ENCODE results near the gene ITK.

The ITK gene

DNA sequence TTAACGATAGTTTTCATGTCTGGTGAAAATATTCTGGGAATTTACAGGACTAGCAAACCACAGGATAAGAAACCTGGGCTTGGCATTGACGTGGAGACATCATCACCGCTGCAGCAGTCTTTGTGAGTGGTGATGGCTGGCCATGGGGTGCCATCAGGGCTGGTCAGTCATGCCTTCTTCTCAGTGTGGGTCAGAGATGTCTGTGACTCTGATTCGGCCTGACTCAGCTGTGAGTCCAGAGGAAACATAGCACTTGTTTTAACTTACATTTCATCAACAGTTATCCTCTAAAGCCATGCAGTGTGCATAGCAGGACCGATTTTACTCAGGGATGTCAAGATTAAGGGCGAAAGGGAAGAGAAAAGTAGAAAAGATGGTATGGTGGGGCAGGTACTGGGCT, 52.1 kb downstream of the ITK start:
- H3K9me2 ChIP-seq (replicated peaks; ENCODE audit: low read depth, low read length): no peaks in the 10 kb centered on the region
- peaks cover 73% of the 10 kb centered on the region; the same call in 1 of the 2 replicates for H3K36me3 ChIP-seq (ENCODE audit: insufficient read depth, low read length)
- H3K4me3 ChIP-seq (ENCODE audit: low read length, poor library complexity, severe bottlenecking): no peak overlapping the region
- no peak overlapping the region for H3K4me2 ChIP-seq (ENCODE audit: low read depth, low read length, poor library complexity, severe bottlenecking)
- no peaks in the 10 kb centered on the region for H3K79me2 ChIP-seq (ENCODE audit: insufficient read depth, low read length)
- no peaks in the 10 kb centered on the region for H4K20me1 ChIP-seq (ENCODE audit: insufficient read depth, low read length, poor library complexity, severe bottlenecking)
- H3F3A ChIP-seq (ENCODE audit: low read depth): no peaks in the 10 kb centered on the region
- no peak overlapping the region for H3K9ac ChIP-seq (ENCODE audit: low read depth, low read length, poor library complexity, severe bottlenecking)
- H2AFZ ChIP-seq (ENCODE audit: low read length): no peak overlapping the region
- no peaks in the 10 kb centered on the region for H3K9me3 ChIP-seq (ENCODE audit: insufficient read depth, low read depth, low read length)
- no peaks in the 10 kb centered on the region for H3K27me3 ChIP-seq (ENCODE audit: insufficient read depth, low read length, poor library complexity, severe bottlenecking)
- H3K4me1 ChIP-seq (ENCODE audit: insufficient read depth, low read length, poor library complexity, severe bottlenecking): no peaks in the 10 kb centered on the region
- TF ChIP-seq, protein P1, sequence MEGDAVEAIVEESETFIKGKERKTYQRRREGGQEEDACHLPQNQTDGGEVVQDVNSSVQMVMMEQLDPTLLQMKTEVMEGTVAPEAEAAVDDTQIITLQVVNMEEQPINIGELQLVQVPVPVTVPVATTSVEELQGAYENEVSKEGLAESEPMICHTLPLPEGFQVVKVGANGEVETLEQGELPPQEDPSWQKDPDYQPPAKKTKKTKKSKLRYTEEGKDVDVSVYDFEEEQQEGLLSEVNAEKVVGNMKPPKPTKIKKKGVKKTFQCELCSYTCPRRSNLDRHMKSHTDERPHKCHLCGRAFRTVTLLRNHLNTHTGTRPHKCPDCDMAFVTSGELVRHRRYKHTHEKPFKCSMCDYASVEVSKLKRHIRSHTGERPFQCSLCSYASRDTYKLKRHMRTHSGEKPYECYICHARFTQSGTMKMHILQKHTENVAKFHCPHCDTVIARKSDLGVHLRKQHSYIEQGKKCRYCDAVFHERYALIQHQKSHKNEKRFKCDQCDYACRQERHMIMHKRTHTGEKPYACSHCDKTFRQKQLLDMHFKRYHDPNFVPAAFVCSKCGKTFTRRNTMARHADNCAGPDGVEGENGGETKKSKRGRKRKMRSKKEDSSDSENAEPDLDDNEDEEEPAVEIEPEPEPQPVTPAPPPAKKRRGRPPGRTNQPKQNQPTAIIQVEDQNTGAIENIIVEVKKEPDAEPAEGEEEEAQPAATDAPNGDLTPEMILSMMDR (conservative IDR thresholded peaks at IDR 0.05; ENCODE audit: low read length): no peak
- TF ChIP-seq EZH2phosphoT487 (IDR thresholded peaks at IDR 0.05; ENCODE audit: borderline replicate concordance): no peak

DNA sequence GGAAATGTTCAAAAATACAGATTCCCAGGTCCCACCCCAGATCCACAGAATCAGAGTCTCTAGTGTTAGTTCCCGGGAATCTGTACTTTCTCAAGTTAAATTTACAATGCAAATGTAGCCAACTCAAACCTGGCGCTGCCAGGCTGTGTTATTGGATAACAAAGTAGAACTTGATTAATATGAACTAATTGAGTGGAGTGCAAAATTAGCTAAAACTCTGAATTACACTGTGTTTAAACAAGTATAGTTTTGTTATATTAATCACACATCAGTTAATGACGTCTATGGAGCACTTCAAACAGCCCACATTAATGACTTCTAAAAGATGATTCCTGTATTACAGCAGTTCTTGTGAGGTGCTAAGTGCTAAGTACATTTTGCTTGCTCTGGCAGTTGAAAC, 52.9 kb downstream of the ITK start:
- no peak overlapping the region for H3K9ac ChIP-seq (ENCODE audit: low read depth, low read length, poor library complexity, severe bottlenecking)
- TF ChIP-seq EZH2phosphoT487 (IDR thresholded peaks at IDR 0.05; ENCODE audit: borderline replicate concordance): no peak
- TF ChIP-seq, protein P1 (conservative IDR thresholded peaks at IDR 0.05; ENCODE audit: low read length): no peak

GRCh38 chr5:157236423-157236822, 55.8 kb downstream of the ITK start:
- Histone ChIP-seq H3K27me3 (ENCODE audit: insufficient read depth, low read length, poor library complexity, severe bottlenecking) (no peaks in the 10 kb centered on the region), H4K20me1 (ENCODE audit: insufficient read depth, low read length, poor library complexity, severe bottlenecking) (no peaks in the 10 kb centered on the region), H3K9me3 (ENCODE audit: insufficient read depth, low read depth, low read length) (no peaks in the 10 kb centered on the region), H3K9me2 (replicated peaks; ENCODE audit: low read depth, low read length) (no peaks in the 10 kb centered on the region), H3K4me1 (ENCODE audit: insufficient read depth, low read length, poor library complexity, severe bottlenecking) (no peaks in the 10 kb centered on the region), H3K36me3 (ENCODE audit: insufficient read depth, low read length) (peaks cover 90% of the 10 kb centered on the region; the same call in 1 of the 2 replicates), H3K4me2 (ENCODE audit: low read depth, low read length, poor library complexity, severe bottlenecking) (no peak overlapping the region), H3K4me3 (ENCODE audit: low read length, poor library complexity, severe bottlenecking) (no peak overlapping the region), H2AFZ (ENCODE audit: low read length) (no peak overlapping the region), H3F3A (ENCODE audit: low read depth) (no peaks in the 10 kb centered on the region), H3K9ac (ENCODE audit: low read depth, low read length, poor library complexity, severe bottlenecking) (no peak overlapping the region), H3K79me2 (ENCODE audit: insufficient read depth, low read length) (no peaks in the 10 kb centered on the region)
- TF ChIP-seq, protein P1 (conservative IDR thresholded peaks at IDR 0.05; ENCODE audit: low read length): no peak
- TF ChIP-seq EZH2phosphoT487 (IDR thresholded peaks at IDR 0.05; ENCODE audit: borderline replicate concordance): no peak

More for the DNA sequence above, 52.9 kb downstream of the ITK start:
- no peaks in the 10 kb centered on the region for H3K27me3 ChIP-seq (ENCODE audit: insufficient read depth, low read length, poor library complexity, severe bottlenecking)
- no peaks in the 10 kb centered on the region for H3K9me3 ChIP-seq (ENCODE audit: insufficient read depth, low read depth, low read length)
- no peak overlapping the region for H3K4me2 ChIP-seq (ENCODE audit: low read depth, low read length, poor library complexity, severe bottlenecking)
- no peaks in the 10 kb centered on the region for H3K9me2 ChIP-seq (replicated peaks; ENCODE audit: low read depth, low read length)
- no peaks in the 10 kb centered on the region for H3K79me2 ChIP-seq (ENCODE audit: insufficient read depth, low read length)
- H3F3A ChIP-seq (ENCODE audit: low read depth): no peaks in the 10 kb centered on the region
- no peak overlapping the region for H2AFZ ChIP-seq (ENCODE audit: low read length)
- no peaks in the 10 kb centered on the region for H4K20me1 ChIP-seq (ENCODE audit: insufficient read depth, low read length, poor library complexity, severe bottlenecking)
- no peak overlapping the region for H3K4me3 ChIP-seq (ENCODE audit: low read length, poor library complexity, severe bottlenecking)
- H3K36me3 ChIP-seq (ENCODE audit: insufficient read depth, low read length): peaks cover 81% of the 10 kb centered on the region; the same call in 1 of the 2 replicates
- no peaks in the 10 kb centered on the region for H3K4me1 ChIP-seq (ENCODE audit: insufficient read depth, low read length, poor library complexity, severe bottlenecking)

All from Loucy (cell line).